NCI-H128 (cell line): Measurements from ENCODE around the gene NOC2L.
"Not testable (repeated sequence)": the region's sequence is repeated elsewhere in the genome, so short reads cannot be mapped to it uniquely, and the experiment has no call there.

Experiments
- DNase-seq: peaks from one replicate; lab custom pipeline; 2025; ENCODE audit not compliant: unreplicated experiment; lab: John Stamatoyannopoulos, UW

The NOC2L gene

DNA sequence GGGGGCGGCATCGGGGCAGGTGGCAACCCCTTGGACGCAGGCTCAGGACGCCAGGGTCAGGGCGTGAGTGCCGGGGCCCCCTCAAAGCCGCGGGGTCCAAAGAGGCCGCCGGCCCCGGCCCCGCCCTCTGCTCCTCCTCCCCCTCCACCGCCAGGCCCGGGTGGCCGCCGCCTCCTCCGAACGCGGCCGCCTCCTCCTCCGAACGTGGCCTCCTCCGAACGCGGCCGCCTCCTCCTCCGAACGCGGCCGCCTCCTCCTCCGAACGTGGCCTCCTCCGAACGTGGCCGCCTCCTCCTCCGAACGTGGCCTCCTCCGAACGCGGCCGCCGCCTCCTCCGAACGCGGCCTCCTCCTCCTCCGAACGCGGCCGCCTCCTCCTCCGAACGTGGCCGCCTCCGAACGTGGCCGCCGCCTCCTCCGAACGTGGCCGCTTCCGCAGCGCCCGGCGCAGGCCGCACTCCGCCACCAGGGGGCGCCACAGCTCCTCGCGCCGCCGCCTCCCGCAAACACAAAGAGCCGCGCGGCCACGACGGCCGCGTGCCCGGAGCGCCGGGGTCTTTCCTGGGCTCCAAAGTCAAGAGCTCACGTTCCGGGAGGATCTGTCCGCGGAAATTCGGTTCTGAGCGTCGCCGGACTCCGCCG, 54.6 kb downstream of the NOC2L start:
- peak; percentile 66 for DNase-seq

- no peak for DNase-seq
These were observed 55.3 kb downstream of the NOC2L start for GRCh38 chr1:903721-904271.

GRCh38 chr1:903305-903704, 55.8 kb downstream of the NOC2L start:
- DNase-seq: no peak

DNA sequence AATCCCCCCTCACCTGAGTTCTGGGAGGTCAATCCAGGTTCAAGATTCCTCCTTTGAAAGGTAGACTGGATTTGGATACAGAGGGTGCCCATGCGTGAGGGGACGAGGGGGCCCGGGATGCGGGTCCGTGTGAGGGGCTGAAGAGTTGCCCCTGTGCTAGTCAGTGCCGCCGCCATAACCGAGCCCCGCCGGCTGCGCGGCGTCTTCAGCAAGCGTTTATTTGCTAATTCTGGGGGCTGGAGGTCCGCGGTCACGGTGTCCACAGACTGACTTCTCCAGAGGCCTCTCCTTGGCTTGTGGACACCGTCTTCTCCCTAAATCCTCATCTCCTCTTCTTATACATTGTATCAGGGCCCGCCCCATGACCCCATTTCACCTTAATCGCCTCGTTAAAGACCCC, 56.3 kb downstream of the NOC2L start:
- no peak for DNase-seq

DNA sequence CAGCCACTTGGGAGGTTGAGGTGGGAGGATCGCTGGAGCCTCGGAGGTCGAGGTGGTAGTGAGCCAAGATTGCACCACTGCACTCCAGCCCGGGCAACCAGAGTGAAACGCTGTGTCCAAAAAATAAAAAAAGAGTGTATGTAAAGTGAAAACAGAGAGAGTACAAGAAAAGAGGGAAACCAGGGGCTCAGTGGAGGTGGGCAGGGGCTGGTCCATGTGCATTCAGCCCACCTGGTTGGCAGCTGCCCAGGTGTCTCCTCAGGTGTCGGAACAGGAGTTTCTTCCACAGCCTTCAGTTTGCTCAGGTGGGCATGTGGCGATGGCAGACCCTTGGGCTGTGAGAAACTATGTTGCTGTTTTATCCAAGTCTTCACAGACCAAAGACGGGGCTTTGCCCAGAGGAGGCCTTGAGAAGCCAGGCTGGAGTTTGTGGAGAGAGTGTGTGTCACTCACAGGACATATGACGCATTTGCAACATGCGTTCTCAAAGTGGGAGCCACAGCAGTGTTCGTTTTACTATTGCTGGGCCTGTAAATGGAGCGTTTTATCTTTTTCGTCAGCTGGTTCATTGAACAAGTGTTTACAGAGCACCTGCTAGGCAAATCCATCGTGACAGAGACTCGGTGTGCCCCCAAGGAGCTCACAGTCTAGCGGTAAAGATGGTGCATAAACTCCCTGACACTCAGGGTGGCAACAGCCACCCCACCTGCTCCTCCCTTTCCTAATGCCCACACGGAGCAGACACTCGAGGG, 57.8 kb downstream of the NOC2L start:
- no peak for DNase-seq

- DNase-seq: no peak
These were observed 59.3 kb downstream of the NOC2L start for GRCh38 chr1:899636-900317.

- DNase-seq: not testable (repeated sequence)
These were observed 61.1 kb downstream of the NOC2L start for GRCh38 chr1:897951-898350.

DNA sequence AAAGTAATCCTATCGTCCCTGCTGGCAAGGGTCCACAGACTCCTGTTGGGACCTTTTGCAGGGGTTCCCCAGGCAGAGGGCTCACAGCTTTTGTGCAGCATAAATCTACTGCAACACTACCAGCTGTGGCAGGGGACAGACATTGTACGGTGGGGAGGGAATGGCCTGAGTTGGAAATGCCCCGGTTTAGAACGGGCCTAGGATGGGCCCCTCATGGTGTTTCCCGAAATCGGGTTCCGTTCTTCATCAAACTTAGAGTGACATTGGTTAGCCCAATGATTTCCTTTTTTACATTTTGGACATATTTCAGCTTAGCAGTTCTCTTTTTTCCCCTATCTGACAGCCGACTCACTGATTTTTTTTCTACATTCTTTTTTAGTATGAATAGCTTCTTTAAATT, 61.8 kb downstream of the NOC2L start:
- no peak for DNase-seq
